Measurements from ENCODE around the gene TMTC1.

- TF ChIP-seq EZH2 (IDR thresholded peaks at IDR 0.05; ENCODE audit: low read length), result no peak
- no peak for TF ChIP-seq CTCF (optimal IDR thresholded peaks at IDR 0.05 in 1 of 3, IDR thresholded peaks at IDR 0.05 in 1 of 3, conservative IDR thresholded peaks at IDR 0.05 in 1 of 3; ENCODE audit: extremely low read depth in 1 of 3, insufficient read depth in 2 of 3, low read length in 3 of 3)
Measured at GRCh38 chr12:29580971-29581370, 202.8 kb downstream of the TMTC1 start.
